NT2/D1 (cell line): ENCODE data around the gene FBXO15.

ENCODE experiments used
- SUZ12 ChIP-seq: IDR thresholded peaks from 2 replicates; pipeline ENCODE4 v1.6.1; 2011; ENCODE audit not compliant: insufficient read length, insufficient read depth; ENCODE audit errors: extremely low read depth
- ZNF274 ChIP-seq: IDR thresholded peaks from 2 replicates; pipeline ENCODE4 v1.6.1; 2011; ENCODE audit warnings: mild to moderate bottlenecking, low read depth, low read length

DNA sequence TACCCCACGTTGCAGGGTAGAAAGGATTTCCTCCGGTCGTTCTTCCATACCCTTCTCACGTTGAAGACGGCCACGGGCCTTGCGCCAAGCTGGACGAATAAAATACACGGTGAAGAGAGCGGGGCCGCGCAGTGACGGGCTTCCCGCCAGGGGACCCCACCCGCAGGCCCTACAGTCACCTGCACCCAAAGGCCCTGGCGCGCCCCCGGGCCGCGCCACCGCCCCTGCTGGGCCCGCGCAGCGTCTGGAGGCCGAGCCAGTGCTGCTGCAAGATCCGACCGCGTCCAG lies 199 bp downstream of the FBXO15 start:
- TF ChIP-seq SUZ12: no peak
- TF ChIP-seq ZNF274: no peak
